ENCODE results near the gene PIBF1. TPM values are rescaled to one million over a fixed set of nuclear protein-coding genes. Genes with fewer than 3 reads are reported as not detected.
"Not testable (repeated sequence)": the region's sequence is repeated elsewhere in the genome, so short reads cannot be mapped to it uniquely, and the experiment has no call there.

Gene PIBF1
- total RNA-seq, 2 donors from 2014 or later, result 20.7 to 27.7 TPM

DNA sequence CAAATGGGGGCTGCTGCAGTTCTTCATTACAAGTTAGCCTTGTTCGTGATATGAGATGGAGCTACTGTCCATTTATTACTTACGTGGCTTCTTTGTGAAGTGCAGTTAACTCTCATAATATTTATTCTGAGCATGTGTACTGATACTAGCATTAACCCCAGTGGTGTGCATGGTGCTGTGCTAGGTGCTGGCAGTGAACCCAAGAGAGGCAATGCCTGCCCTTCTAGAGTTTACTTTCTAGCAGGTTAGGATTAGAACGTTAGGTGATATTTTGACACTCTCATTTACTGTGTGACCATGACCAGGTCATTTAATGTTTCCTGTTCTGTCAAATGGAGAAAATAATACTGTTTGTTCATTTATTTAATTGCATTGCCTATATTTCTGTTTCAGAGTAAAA, 16.9 kb downstream of the PIBF1 start:
- no peaks in the 10 kb centered on the region for H3K4me1 Mint-ChIP-seq
- H3K27me3 Mint-ChIP-seq, result no peaks in the 10 kb centered on the region
- ATAC-seq (replicated peaks), result no peak
- no peaks in the 10 kb centered on the region for H3K9me3 Mint-ChIP-seq
- H3K4me3 Mint-ChIP-seq, result no peak overlapping the region
- no peak overlapping the region for H3K27ac Mint-ChIP-seq
- peaks cover 78% of the 10 kb centered on the region for H3K36me3 Mint-ChIP-seq (ENCODE audit: low read depth)

GRCh38 chr13:72804301-72804700, 22.4 kb downstream of the PIBF1 start:
- H3K4me3 Mint-ChIP-seq, result no peak overlapping the region
- no peak overlapping the region for H3K27ac Mint-ChIP-seq
- no peaks in the 10 kb centered on the region for H3K4me1 Mint-ChIP-seq
- H3K36me3 Mint-ChIP-seq (ENCODE audit: low read depth), result peaks cover 73% of the 10 kb centered on the region
- no peaks in the 10 kb centered on the region for H3K27me3 Mint-ChIP-seq
- H3K9me3 Mint-ChIP-seq, result no peaks in the 10 kb centered on the region
- ATAC-seq (replicated peaks), result no peak

DNA sequence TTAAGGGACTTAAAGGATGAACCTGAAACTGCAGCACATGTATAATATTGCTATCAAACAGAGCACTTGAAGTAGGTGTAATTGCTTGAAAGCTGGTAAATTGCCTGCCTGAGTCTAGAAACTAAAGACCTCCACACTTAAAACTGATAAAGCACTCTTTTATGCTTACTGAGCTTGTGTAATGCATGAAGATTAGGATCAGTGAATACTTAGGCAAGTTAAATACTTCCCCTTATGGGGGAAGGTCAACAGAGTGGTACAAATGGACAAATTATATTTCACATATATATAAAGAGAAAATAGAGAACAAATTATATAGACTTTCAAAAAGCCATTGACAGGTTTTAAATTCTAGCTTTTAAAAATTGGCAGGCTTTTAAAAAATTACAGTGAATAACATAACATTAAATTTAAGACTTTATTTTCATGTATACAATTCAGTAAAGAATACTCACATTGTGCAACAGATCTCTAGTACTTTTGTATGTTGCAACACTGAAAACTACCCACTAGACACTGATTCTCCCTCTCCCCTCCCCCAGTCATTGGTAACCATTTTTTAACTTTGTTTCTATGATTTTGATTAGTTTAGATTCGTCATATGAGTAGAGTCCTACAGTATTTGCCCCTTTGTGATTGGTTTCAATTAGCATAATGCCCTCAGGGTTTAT, 23.9 kb downstream of the PIBF1 start:
- no peaks in the 10 kb centered on the region for H3K27me3 Mint-ChIP-seq
- H3K27ac Mint-ChIP-seq, result no peak overlapping the region
- no peak for ATAC-seq (replicated peaks)
- peaks cover 67% of the 10 kb centered on the region for H3K36me3 Mint-ChIP-seq (ENCODE audit: low read depth)
- no peaks in the 10 kb centered on the region for H3K4me1 Mint-ChIP-seq
- no peaks in the 10 kb centered on the region for H3K9me3 Mint-ChIP-seq
- no peak overlapping the region for H3K4me3 Mint-ChIP-seq

DNA sequence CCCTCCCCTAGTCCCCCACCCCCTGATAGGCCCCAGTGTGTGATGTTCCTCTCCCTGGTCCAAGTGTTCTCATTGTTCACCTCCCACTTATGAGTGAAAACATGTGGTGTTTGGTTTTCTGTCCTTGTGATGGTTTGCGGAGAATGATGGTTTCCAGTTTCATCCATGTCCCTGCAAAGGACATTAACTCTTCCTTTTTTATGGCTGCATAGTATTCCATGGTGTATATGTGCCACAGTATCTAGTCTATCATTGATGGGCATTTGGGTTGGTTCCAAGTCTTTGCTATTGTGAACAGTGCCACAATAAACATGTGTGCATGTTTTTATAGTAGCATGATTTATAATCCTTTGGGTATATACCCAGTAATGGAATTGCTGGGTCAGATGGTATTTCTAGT, 24.6 kb downstream of the PIBF1 start:
- not testable (repeated sequence) for H3K4me1 Mint-ChIP-seq; H3K27ac Mint-ChIP-seq; H3K27me3 Mint-ChIP-seq; H3K4me3 Mint-ChIP-seq; ATAC-seq (replicated peaks); H3K9me3 Mint-ChIP-seq
- peaks cover 64% of the 10 kb centered on the region for H3K36me3 Mint-ChIP-seq (ENCODE audit: low read depth)

DNA sequence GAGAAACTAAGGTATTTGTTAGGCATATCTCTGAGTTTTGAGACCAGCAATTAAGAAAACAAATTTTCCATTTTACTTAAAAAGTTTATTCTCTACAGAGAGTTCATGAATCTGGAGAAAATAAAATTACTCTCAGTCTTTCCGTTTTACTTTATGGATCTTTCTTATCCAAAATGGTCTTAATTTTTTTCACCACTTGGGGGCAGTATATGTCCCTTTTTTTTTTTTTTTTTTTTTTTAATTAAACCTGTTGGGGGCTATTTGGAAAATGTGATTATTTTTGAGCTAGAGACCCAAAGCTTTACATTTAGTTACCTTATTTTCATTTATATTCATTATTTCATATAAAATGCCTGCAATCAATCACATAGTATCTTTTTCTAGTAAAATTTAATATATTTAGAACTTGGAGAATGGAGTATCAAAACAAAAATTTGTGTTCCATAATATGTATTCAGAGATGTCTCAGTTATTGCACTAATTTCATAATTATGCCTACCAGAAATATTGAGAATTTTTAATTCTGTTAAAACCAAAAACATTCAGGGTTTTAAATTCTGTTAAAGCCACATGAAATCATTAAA, 27.1 kb downstream of the PIBF1 start:
- H3K27ac Mint-ChIP-seq, result no peak overlapping the region

DNA sequence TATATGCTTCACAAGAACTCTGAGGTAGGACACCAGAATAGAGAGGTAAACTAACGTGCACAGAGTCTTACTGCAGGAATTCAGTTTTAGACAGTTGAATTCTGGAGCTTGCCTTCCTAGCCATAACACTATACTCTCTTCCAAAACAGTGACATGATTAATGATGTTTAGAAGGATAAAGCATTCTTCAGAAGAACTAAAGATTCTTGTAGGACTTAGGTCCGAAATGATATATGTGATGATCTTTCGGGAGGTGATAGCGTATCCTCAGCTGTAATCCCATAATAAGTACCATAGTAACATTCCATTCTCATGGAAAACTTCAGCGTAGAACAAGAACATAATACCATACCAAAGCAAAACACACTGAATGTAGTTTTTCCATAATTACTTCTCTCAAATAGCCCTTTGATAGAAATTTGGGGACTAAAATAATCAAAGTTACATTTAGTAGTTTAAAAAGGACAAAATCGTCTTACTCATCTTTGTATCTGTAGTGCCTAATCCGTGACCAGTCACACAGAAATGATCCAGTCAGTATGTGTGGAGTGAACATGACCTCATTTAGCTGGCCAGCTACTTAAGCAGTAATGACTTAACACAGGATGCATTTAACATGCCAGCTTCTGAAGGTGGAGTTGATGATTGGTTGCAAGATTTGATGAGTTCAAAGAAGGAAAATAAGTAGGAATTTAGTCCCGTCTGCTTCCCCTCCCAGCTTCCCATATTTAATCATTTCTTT, 38.4 kb downstream of the PIBF1 start:
- no peaks in the 10 kb centered on the region for H3K4me1 Mint-ChIP-seq
- no peaks in the 10 kb centered on the region for H3K9me3 Mint-ChIP-seq
- no peaks in the 10 kb centered on the region for H3K27me3 Mint-ChIP-seq
- H3K4me3 Mint-ChIP-seq, result no peak overlapping the region
- ATAC-seq (replicated peaks), result no peak
- peaks cover 62% of the 10 kb centered on the region for H3K36me3 Mint-ChIP-seq (ENCODE audit: low read depth)
- H3K27ac Mint-ChIP-seq, result no peak overlapping the region

More for the DNA sequence above, 27.1 kb downstream of the PIBF1 start:
- Mint-ChIP-seq H3K9me3 (no peaks in the 10 kb centered on the region), H3K36me3 (ENCODE audit: low read depth) (peaks cover 58% of the 10 kb centered on the region), H3K4me1 (no peaks in the 10 kb centered on the region), H3K27me3 (no peaks in the 10 kb centered on the region), H3K4me3 (no peak overlapping the region)
- ATAC-seq (replicated peaks), result no peak

DNA sequence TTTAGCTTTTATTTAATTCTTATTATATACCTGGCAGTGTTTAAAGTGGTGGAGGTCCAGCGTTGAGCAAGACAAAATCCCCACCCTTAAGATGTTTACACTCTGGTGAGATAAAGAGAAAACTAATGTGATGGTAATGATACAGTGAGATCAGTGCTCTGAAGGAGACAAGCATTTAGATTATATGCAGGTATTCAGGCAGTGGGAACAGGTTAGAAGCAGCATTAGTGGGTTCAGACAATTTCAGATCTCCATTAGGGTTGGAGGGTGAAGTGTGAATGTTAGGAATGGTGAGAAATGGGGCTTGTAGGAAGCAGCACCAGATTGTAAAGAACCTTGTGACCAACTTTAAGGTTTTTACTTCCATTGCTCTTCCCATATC, 39.0 kb downstream of the PIBF1 start:
- ATAC-seq (replicated peaks), result no peak
- H3K27me3 Mint-ChIP-seq, result no peaks in the 10 kb centered on the region

DNA sequence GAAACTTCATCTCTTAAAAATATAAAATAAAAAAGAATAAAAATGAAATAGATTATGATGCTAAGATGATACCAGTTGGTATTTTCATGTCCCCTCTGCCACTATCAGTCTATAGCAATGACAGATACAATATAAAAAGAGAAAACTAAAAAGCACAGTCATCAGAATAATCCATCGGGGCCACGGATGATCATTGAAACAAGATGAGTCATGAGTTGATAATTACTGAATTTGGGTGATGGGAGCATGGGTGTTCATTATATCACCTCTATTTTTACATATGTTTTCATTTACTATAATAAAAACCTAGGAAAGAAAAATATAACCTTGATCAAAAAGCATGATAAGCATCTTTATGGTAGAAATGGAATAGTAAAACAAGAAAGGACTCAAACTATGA, 41.1 kb downstream of the PIBF1 start:
- H3K4me1 Mint-ChIP-seq, result no peaks in the 10 kb centered on the region
- no peak overlapping the region for H3K27ac Mint-ChIP-seq
- H3K27me3 Mint-ChIP-seq, result no peaks in the 10 kb centered on the region
- no peak for ATAC-seq (replicated peaks)
- H3K36me3 Mint-ChIP-seq (ENCODE audit: low read depth), result peaks cover 82% of the 10 kb centered on the region
- H3K9me3 Mint-ChIP-seq, result no peaks in the 10 kb centered on the region
- no peak overlapping the region for H3K4me3 Mint-ChIP-seq

More for the DNA sequence above, 39.0 kb downstream of the PIBF1 start:
- H3K27ac Mint-ChIP-seq, result no peak overlapping the region
- peaks cover 63% of the 10 kb centered on the region for H3K36me3 Mint-ChIP-seq (ENCODE audit: low read depth)
- no peak overlapping the region for H3K4me3 Mint-ChIP-seq
- H3K4me1 Mint-ChIP-seq, result no peaks in the 10 kb centered on the region
- H3K9me3 Mint-ChIP-seq, result no peaks in the 10 kb centered on the region

DNA sequence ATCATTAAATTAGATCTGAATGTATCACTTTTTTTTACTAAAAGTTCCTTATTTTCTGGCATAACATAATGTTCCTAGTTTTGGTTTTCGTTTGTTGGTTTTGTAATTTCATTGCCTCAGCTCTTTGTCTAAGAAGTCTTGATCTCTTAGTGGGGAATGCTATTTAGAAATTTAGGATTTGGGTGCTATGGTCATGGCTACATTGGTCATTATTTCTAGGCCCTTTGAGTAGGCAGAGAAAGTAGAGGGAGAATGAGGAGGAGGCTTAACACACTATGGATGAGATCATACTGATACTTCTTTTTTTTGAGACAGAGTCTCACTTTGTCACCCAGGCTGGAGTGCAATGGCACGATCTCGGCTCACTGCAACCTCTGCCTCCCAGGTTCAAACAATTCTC, 41.8 kb downstream of the PIBF1 start:
- H3K27ac Mint-ChIP-seq, result peak overlapping the region; percentile 36
- ATAC-seq (replicated peaks), result no peak
- no peaks in the 10 kb centered on the region for H3K4me1 Mint-ChIP-seq
- H3K9me3 Mint-ChIP-seq, result no peaks in the 10 kb centered on the region
- no peaks in the 10 kb centered on the region for H3K27me3 Mint-ChIP-seq
- no peak overlapping the region for H3K4me3 Mint-ChIP-seq
- peaks cover 82% of the 10 kb centered on the region for H3K36me3 Mint-ChIP-seq (ENCODE audit: low read depth)

GRCh38 chr13:72834601-72835000, 52.7 kb downstream of the PIBF1 start:
- peaks cover 73% of the 10 kb centered on the region for H3K36me3 Mint-ChIP-seq (ENCODE audit: low read depth)
- ATAC-seq (replicated peaks), result no peak
- no peak overlapping the region for H3K27ac Mint-ChIP-seq
- H3K9me3 Mint-ChIP-seq, result no peaks in the 10 kb centered on the region
- no peak overlapping the region for H3K4me3 Mint-ChIP-seq
- H3K27me3 Mint-ChIP-seq, result no peaks in the 10 kb centered on the region
- peaks cover 17% of the 10 kb centered on the region for H3K4me1 Mint-ChIP-seq

DNA sequence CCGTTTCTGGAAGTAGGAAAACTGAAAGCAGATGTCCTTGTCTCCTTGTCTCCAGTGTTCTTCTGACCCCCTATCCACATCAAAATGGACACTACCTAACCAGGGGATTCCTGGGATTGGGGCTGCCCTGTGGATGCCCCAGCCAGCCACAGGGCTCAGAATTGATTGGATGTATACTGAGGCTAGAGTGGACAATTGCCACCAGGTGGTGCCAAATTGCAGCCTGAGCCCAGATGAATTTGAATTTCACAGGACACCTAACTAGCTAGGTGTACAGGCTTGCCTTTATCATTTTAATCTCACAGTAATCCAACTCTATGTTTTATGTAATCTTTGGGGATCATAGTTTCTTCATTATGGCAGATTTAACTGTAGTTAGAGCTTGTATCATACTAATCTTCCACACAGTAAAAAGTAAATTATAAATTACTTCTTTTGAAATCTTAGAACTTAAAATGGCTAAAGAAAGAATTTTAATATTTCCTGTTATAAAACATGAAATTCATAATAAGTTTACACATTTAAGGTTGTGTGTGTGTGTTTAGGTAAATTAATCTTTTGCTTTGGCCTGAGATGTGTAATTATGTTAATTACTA, 58.0 kb downstream of the PIBF1 start:
- H3K36me3 Mint-ChIP-seq (ENCODE audit: low read depth), result peaks cover 69% of the 10 kb centered on the region
- peak; percentile 74 for ATAC-seq (replicated peaks)
- H3K27ac Mint-ChIP-seq, result no peak overlapping the region
- H3K4me1 Mint-ChIP-seq, result peaks cover 5% of the 10 kb centered on the region
- H3K4me3 Mint-ChIP-seq, result no peak overlapping the region
- no peaks in the 10 kb centered on the region for H3K9me3 Mint-ChIP-seq
- no peaks in the 10 kb centered on the region for H3K27me3 Mint-ChIP-seq

- H3K27me3 Mint-ChIP-seq, result no peaks in the 10 kb centered on the region
- no peaks in the 10 kb centered on the region for H3K9me3 Mint-ChIP-seq
- peaks cover 5% of the 10 kb centered on the region for H3K4me1 Mint-ChIP-seq
- ATAC-seq (replicated peaks), result no peak
- H3K36me3 Mint-ChIP-seq (ENCODE audit: low read depth), result peaks cover 78% of the 10 kb centered on the region
- H3K27ac Mint-ChIP-seq, result no peak overlapping the region
- no peak overlapping the region for H3K4me3 Mint-ChIP-seq
These were observed 61.1 kb downstream of the PIBF1 start for GRCh38 chr13:72842991-72843390.

DNA sequence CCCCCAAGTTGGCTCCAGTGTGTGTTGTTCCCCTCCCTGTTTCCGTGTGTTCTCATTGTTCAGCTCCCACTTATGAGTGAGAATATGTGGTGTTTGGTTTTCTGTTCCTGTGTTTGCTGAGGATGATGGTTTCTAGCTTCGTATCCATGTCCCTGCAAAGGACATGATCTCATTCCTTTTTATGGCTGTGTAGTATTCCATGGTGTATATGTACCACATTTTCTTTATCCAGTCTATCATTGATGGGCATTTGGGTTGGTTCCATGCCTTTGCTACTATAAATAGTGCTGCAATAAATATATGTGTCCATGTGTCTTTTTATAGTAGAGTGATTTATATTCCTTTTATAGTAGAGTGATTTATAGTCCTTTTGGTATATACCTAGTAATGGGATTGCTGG, 63.2 kb downstream of the PIBF1 start:
- not testable (repeated sequence) for H3K4me3 Mint-ChIP-seq; H3K27ac Mint-ChIP-seq; H3K27me3 Mint-ChIP-seq; H3K9me3 Mint-ChIP-seq; H3K4me1 Mint-ChIP-seq; ATAC-seq (replicated peaks)
- H3K36me3 Mint-ChIP-seq (ENCODE audit: low read depth), result peaks cover 83% of the 10 kb centered on the region

DNA sequence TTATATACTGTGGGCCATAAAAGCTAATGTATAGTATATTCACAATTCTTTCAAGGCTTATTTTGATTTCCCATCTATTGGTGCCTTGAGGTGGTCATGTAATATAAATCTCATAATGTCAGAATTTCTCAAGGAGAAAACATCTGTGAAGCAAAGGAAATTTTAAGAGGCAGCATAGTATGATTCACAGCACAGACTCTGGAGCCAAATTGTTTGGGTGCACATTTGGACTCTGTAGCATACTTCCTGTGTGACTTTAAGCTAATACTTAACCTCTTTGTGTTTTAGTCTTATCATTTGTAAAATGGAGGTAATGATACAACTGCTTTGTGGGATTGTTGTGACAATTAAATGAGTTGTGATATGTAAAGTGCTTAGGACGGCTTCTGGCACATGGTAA, 67.6 kb downstream of the PIBF1 start:
- no peaks in the 10 kb centered on the region for H3K9me3 Mint-ChIP-seq
- H3K27me3 Mint-ChIP-seq, result no peaks in the 10 kb centered on the region
- ATAC-seq (replicated peaks), result no peak
- no peaks in the 10 kb centered on the region for H3K4me1 Mint-ChIP-seq
- no peak overlapping the region for H3K4me3 Mint-ChIP-seq
- H3K27ac Mint-ChIP-seq, result no peak overlapping the region
- H3K36me3 Mint-ChIP-seq (ENCODE audit: low read depth), result peaks cover 79% of the 10 kb centered on the region

Data from activated T-helper 17 cell treated with anti-CD3 and anti-CD28 coated beads, Interleukin-2, amount 50 U/mL, for 72 hours (primary cell).